HG03135 (cell line): Measurements from ENCODE around the gene TRABD2B.

ENCODE experiments used
- ATAC-seq: cut with Tn5 transposase; IDR thresholded peaks from one replicate; pipeline ENCODE4 v1.9.1; 2021; ENCODE audit warnings: mild to moderate bottlenecking, moderate library complexity; ENCODE audit not compliant: unreplicated experiment

Gene TRABD2B

DNA sequence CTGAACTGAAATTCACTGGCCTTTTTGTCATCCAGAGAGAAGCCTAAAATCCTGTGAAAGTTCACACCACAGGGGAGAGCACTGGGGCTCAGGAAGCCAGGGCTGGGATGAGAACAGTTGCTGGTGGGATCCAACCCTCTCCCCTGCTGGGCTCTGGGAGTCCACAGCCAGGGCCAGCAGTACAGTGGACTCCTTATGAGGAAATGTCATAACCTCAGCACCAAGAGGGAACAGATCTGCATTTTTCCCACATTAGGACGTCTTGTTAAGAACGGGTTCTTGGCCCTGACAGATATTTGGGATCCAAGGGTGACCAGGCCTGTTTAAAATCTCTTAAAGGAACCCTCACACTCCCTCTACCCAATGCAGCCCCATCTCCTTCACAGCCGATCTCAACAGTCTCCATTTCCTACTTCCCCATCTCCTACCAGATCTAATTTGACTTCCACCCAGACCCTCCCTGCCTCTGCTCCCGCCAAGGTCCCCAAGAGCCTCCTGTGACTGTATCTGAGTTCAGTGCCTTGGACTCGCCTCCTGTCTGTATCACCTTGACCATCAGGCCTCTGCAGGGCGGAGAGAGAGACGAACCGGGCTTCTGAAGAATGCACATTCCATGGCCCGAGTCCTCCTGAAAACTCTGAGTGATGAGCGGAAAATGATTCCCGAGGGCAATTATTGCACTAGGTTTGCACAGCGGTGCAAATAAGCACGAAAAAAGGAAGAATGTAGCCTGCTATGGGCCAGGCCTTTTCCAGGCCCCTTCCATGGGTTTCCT lies 159.9 kb downstream of the TRABD2B start:
- no peak for ATAC-seq

DNA sequence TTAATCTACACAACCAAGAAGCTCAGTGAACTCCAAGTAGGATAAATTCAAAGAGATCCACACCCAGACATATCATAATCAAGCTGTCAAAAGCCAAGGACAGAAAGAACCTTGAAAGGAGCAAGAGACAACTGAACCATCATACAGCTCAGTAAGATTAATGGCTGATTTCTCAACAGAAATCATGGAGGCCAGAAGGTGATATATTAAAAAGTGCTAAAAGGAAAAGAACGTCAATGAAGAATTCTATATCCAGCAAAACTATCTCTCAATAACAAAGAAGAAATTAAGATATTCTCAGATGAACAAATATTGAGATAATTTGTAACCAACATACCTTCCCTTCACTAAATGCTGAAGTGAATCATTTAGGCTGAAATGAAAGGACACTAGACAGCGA lies 161.8 kb downstream of the TRABD2B start:
- no peak for ATAC-seq

DNA sequence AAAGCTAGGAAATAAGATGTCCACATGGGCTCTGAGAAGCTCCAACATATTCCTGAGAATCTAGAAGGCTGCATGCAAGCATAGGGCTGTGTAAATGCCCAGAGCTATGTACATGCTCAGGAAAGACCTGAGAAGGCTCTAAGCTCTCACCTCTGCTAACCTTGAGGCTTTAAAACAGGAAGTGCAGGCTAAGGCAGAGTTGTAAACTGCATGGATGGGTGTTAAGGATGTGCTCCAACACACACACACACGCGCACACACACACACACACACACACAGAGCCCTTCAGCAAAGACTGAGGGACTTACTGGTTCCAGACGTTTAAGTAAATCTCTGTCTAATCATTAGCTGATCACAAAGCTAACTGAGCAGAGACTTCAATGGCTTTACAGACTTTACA lies 162.9 kb downstream of the TRABD2B start:
- no peak for ATAC-seq

DNA sequence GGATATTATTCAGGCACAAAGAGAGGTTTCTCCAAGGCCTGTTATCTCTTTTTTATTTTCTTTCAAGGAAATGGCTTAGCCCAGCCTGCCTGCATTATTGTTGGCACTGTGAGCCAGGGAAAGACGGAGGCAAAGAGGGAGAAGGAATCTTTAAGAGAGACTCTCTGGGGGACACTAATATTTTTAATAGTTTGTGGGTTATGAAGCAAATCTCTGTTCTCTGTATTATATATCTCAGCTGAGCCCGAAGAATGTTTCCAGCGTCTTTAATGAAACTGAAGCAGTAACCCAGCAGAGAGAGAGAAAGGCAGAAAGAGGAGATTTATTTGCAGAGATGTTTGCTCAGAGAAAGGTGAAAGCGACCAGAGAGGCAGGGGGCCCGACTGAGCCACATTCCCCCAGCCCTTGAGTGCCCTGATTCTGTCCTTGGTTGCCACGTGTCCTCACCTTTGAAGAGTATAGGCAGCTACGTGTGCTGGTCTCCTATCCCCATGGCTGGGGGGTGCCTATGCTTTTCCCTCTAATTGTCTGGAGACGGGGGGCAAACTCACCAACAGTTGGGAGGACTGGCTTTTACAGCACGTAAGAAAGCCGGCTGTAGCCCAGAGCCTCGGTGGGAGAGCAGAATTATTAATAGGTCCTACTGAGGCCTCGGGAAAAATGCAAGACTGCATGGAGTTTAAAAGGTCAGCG lies 166.4 kb downstream of the TRABD2B start:
- no peak for ATAC-seq

DNA sequence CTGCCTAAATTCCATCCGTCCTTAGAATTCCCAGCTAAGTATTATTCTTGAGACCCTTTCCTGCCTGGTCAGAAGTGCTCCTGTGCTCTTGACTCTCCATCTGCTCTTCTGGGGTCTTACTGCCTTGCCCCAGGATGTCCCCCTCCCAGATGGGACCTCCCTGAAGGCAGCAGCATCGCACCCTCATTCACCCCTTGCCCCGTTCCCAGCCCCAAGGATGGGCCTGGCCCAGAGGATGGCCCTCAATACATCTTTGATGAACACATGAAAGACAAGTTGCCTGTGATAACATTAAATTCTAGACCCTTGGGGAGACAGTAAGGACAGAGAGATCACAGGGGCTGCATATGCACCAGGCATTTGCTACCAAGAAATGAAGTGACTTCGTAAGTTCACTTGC lies 167.2 kb downstream of the TRABD2B start:
- ATAC-seq = no peak

DNA sequence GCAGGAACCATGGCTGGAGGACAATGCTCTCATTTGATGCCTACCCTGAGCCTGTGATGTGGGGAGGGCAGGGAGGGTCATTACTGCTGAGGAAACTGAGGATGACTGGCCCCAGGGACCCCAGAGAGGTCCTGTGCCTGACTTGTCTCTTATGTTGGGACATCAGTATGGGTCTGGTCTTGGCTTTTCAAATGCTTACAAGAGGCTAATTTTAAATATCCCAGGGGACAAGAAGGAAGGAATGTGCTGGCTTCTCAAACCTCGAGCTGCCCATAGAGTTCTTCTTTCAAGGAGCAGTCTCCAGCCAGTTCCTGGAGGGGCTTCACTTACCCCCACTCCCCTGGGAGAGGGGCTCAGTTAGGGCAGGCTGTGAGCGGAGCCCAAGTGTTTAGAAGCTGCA lies 168.2 kb downstream of the TRABD2B start:
- ATAC-seq = no peak

DNA sequence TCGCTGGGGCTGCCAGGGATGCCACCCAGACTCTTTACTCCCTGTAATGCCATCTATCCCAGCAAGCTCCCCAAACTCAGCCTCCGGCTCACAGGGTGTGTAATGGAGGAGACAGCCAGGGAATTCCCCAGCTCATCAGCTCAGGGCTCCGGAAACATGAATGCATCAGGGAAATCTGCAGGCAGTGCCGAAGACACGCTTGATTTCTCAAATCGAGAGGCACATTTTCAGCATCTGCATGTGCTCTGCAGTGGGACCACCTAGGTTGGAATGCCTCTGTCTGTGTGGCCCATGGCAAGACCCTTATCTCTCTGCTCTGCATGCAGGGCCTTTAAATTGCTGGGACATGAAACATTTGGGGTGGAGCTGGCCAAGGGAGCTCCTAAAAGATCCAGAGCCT lies 170.1 kb downstream of the TRABD2B start:
- ATAC-seq = no peak

DNA sequence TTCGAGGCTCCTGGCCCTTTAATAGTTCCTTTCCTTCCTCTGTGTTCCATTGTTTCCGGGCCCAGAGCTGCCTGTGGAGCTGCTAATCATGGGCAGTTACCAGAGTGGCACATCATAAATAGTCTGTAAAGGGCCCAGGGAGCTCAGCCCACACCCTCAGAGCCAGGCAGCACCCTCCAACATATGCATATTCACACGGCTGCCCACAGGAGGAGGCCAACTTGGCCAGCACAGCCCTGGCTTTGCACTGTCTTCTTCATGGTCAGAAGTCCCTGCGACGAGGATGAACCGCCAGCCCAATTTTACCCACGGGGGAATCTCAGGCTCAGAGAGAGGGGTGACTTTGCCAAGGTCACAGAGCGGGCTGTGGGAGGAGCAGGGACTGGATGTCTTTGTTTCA lies 172.5 kb downstream of the TRABD2B start:
- no peak for ATAC-seq

DNA sequence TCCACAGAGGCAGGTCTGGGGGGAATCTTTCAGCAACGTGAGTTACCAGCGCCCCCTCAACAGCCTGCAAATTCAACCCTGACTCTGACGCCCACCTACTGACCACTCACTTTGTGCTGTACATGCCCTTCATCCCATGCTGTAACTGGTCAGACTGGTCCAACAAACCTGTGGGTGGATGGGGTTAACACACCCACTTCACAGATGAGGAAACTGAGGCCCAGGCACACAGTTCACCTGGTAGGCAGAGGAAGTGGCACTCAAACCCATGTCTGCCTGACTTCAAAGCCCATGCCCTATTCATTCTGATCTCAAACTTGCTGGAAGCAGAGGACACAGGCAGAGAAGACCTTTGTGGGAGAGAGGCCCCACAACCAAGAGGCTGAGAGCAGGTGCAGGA lies 172.9 kb downstream of the TRABD2B start:
- ATAC-seq = no peak

DNA sequence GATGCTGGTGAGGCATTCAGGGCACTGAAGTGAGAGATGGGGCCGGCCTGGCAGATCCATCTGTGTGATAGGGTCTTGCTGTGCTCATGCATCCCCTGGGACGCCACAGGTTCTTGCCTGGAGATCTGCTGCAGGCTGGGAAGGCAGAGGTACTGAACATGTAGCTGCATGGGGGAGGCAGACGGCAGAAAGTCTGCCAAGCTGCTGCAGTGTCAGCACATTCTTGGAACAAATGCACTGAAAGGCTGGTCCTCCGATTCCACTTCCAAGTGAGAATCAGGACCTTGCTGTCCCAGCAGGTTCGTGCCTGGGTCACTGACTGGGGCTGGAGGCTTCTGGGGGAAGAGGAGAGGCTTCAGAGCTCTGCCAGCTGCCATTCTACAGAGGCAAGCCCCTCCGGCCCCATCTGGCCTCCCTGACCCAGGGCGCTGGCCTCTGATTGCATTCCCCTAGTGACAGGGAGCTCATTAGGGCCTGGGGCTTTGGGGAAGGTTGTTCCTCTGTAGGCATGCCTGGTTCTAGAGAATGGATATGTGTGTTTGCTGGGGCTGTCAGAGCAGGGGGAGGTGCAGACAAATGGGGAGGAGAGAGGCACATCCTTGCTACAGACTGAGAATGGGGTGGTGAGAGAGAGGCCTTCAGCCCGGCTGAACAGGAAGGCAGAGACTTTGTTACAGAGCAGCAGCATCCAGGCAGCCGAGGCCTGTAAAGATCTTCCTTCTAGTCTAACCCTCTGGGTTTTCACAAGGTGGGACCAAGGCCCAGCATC lies 174.0 kb downstream of the TRABD2B start:
- ATAC-seq = no peak

DNA sequence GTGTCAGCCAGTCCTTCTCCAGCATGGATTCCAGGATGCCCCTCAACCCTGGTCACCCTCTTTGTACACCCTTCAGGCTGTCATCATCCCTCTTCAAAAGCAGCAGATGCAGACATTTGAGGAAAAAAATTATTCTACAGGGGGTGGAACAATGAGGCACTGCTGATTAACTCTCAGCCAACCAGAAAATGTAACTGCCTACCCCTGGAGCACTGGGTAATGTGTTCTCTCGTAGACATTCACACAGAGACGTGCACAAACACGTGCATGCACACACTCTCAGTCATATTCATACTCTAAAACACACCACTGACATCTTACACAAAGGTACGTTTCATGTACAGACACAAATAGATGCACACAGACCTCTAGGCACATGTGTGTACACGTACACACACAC lies 175.4 kb downstream of the TRABD2B start:
- ATAC-seq = no peak

DNA sequence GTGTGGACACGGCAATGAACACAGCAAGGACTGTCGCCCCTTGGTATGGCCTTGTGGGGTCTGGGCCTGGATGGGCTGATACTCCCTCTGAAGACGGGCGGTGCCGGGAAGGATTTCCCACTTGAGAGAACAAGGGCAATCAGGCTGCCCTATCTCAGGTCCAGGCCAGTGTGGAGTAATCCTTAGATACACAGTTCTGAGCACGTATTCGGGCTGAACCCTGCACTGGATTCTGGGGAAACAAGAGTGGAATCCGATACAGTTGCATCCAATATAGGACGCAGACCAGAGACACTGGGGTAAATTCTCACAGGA lies 177.7 kb downstream of the TRABD2B start:
- no peak for ATAC-seq

DNA sequence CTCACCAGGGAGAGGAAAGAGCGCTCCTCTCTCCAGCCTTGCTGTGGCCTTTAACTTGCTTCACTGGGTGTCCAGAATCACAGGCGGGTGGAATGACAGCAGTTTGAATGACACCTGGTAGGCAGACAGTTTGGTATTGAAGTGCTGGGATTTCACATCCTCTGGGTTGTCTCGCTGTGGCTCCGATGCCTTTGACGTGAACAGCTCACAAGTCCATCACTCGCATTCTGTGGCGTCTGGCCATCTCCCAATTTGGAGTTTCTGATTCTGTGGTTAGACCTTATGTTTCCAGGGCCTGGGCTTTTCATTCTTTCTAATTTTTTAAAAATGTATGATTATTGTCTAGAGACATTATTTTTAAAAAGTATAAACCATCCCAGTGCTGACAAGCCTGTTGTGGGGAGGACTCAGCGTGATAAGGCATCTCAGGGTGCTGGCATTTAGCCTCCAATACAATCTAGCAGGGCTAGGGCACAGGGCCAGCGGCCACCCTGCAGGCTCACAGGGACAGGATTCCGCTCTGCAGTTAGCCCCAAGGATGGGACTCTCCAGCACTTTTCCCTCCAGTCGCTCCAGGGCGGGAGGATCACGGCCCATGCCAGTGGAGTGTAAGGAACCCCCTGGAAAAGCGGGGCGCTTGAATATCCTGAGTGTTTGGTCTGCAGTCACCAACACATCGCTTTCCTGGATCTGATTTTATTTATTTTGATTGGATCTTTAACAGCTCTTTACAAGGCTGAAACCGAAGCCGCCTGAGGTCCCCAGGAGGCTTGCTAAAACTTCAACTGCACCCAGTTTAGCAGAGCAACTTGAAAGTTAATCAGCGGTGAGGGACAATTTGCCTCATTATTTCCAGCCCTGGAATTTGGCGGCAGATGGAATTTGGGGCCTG lies 178.3 kb downstream of the TRABD2B start:
- no peak for ATAC-seq

DNA sequence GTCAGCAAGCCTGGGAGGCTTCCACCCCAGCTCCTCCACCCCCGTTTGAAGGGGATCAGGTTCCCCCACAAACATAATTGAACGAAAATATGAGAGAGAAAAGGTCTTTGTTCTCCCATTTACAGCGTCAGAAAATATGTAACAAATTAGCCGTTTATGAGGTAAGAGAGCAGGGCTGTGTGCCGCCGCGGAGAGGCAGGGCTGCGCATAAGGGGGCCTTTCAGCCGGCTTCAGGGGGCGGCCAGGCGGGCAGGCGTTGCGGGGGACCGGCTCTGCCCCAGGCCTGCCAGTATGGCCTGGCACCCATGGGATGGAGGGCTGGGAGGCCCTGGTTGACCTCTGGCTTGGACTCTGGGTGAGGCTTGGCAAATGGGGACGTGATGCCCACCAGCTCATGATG lies 179.3 kb downstream of the TRABD2B start:
- ATAC-seq = no peak

DNA sequence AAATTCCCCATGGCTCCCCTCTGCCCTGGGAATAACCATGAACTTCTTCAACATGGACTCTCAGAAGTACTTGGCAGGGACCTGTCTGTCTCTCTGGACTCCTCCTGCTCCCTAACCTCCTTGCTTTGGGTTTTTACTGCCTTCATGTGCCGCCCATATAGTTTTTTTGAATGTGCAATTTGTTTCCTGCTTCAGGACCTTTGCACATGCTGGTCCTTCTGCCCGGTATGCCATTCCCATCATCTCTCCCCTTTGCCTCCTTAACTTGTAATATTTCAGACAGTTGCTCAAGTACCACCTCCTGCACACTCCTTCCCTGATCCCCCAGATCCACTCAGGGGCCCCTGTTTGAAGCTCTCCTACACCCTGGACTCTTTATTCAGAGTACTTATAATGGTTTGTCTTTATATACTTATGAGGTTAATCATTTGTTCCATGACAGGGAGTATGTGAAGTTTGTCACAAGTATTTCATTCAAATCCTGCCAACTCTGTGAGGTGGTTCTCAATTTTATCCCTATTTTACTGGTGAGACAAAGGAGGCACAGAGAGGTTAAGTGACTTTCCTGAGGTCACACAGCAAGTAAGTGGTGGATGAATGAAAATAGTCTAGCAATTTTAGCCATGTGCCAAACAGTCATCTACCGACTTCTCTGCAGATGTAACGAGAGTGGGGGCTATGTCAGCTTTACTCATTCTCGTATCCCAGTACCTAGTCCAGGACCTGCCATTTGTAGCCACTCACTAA lies 180.7 kb downstream of the TRABD2B start:
- ATAC-seq = no peak

DNA sequence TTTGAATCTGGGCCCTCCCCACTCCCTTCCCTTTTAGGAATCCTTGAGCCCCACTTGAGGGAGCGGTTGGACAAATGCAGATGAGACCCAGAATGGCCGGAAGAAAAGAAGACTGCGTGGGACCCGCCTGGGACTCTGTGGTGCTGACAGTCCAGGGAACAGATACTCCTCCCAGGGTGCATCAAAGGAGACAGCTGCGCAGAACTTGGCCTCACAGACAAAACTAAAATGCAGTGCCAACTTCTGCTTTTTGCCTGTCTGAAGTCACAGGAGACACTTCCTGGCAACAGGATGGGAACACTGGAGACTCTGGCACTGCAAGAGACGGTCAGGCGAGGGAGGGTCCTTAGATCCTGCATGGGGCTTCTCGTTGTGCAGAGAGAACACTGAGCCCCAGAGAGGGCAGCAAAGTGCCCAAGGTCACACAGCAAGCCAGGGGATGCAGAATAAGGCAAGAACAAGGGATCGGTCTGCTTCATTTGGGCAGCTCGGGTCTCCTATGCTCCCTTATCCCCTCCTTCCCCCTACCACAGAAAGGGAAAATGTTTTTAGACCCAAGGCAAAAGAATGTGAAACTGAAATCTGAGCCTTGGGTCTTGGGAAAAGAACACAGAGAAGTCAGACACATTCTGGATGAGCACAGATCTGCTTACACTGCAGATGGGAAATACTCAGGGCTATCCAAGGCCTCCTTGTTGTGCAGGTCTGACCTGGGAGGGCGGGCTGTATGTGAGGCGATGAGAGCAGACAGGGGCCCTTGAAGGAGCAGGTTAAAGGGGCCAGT lies 182.4 kb downstream of the TRABD2B start:
- no peak for ATAC-seq

DNA sequence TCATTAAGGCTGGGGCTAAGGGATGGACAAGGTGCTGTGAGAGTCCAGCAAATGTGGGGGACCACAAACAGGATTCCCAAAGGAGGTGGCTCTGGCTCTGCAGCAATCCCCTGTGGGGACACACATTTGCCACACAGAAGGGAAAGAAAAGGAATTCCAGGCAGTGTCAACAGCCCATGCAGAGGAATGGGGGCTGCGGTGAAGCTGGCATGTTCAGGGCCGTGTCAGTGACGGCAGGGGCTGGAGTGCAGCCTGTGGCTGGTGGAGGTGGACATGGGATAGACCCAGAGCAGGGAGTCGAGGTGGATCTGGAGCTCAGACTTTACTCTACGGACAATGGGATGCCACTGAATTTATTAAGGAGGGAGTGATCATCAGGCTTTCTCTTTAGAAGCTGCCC lies 183.2 kb downstream of the TRABD2B start:
- no peak for ATAC-seq

DNA sequence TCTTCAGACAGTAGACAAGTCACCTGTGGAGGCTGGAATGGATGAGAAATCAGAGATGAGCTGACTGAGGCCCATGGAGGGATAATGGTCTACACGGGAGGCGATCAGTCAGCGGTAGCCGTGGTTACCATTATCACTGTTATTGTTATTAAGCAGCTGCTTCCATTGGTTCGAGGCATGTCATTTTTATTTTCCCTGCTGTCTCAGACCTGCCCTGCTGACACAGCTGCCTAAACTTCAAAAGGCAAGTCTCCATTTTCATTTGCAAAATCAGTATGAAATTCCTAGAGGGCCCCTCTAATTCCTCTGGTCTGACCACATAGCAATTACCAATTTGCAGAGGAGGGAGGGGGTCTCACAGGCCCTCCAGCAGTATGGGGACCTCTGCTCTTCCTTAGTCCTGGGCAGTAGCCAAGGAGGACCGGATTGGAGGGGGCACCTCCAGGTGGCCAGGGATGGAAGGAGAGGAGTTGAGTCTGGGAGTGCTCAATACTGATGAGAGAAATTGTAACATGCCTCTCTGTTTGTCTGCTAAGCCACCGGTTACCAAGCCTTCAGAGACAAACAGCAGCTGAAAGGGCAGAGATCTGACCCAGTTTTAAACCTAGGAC lies 184.2 kb downstream of the TRABD2B start:
- no peak for ATAC-seq
